Fibroblast of skin of back (primary cell): ENCODE data around the gene YIPF7.

ENCODE experiments used
- DNase-seq: peaks from one replicate; pipeline ENCODE4 v3.0.0-alpha.2; 2013

The YIPF7 gene

GRCh38 chr4:44616621-44617020 lies 34.8 kb downstream of the YIPF7 start:
- DNase-seq: no peak

GRCh38 chr4:44583393-44583792 lies 68.0 kb downstream of the YIPF7 start:
- no peak for DNase-seq

- DNase-seq: no peak
These were observed 71.2 kb downstream of the YIPF7 start for GRCh38 chr4:44580231-44580630.

GRCh38 chr4:44578954-44579353 lies 72.5 kb downstream of the YIPF7 start:
- DNase-seq: no peak
